ENCODE measurements around the gene AQP6.
A peak's percentile ranks its signal among the peaks of the same experiment; 100 is the strongest.
"Not testable (repeated sequence)": the region's sequence is repeated elsewhere in the genome, so short reads cannot be mapped to it uniquely, and the experiment has no call there.

The AQP6 gene

DNA sequence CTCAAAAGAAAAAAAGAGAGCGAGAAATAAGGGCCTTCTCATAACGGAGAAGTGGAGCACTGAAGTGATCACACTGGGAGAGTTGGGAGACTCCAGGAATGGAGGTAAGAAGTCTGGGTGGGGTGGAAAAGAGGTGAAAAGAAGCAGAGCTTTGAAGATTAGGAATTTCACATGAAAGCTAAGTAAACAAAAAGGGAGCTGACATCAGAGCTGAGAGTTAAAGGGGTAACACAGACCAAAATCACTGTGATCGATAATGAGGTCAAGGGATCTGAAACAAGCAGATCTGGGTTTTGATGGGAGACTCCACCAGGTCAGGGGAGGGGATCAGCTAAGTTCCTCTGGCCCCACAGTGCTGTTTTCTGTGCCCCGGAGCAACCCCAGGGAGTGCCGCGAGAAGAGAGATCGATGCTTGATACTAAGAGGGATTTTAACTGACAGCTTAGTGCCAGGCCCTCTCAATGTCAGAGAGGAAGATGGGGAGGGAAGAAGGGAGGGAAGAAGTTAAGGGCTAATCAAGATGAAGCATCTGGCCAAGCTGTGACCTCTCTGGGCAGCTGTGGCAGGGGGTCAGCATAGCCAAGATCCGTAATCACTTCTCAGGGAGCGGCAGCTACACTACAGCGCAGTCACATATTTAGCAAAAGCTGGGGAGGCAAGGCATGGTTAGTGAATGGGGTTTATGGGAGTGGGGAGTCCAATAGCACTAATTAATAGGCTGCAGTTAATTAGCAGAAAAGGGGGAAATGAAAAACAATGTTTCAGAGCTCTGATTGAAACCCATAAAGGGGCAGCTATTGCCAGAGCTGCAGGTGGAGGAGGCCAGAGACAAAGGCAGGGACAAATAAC is 8.0 kb downstream of the AQP6 start:
- no peak overlapping the region for H3K4me3 ChIP-seq (replicated peaks; ENCODE audit: low read depth, low read length)
- no peak for DNase-seq (ENCODE audit: extremely low read depth, low read depth)
- TF ChIP-seq, protein P1, sequence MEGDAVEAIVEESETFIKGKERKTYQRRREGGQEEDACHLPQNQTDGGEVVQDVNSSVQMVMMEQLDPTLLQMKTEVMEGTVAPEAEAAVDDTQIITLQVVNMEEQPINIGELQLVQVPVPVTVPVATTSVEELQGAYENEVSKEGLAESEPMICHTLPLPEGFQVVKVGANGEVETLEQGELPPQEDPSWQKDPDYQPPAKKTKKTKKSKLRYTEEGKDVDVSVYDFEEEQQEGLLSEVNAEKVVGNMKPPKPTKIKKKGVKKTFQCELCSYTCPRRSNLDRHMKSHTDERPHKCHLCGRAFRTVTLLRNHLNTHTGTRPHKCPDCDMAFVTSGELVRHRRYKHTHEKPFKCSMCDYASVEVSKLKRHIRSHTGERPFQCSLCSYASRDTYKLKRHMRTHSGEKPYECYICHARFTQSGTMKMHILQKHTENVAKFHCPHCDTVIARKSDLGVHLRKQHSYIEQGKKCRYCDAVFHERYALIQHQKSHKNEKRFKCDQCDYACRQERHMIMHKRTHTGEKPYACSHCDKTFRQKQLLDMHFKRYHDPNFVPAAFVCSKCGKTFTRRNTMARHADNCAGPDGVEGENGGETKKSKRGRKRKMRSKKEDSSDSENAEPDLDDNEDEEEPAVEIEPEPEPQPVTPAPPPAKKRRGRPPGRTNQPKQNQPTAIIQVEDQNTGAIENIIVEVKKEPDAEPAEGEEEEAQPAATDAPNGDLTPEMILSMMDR (IDR thresholded peaks at IDR 0.05; ENCODE audit: low read depth, low read length, missing control alignments), result no peak

DNA sequence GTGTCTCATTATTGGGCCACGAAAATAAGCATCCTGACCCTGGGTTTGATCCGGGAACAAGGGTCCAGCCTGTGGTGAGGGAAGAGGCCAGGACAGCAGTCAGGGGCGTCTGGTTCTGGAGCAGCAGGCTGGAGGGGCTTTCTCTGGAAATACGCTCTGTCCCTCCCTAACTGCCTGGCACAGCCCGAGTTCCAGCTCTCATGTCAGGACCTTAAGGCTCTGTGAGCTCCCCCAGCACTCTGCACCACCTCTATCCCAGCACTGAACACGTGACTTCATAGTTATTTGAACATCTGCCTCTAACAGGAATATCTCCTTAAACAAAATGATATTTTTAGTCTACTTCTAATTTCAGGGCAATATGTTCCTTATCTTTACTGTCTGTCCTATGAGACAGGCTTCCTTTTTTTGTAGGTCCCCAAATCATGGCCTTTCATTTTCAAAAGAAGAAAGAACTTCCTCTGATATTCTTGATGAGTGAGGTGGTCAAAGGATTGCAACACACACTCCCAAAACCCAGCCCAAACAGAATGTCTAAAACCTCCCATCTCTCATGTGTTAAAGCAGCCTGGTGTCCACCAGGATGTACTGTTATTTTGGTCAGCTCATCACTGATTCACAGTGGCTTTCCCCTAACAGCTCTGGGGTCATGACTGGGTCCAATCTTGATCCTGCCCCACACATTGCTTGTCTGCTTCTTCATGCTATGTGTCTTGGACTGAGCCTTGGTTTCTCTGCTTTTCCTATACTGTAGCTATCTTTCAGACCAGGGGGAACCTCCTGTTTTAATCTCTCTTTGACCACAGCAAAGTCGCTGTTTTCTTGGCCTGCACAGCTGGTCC is 9.7 kb downstream of the AQP6 start:
- no peak for DNase-seq (ENCODE audit: extremely low read depth, low read depth)
- TF ChIP-seq, protein P1 (IDR thresholded peaks at IDR 0.05; ENCODE audit: low read depth, low read length, missing control alignments), result no peak
- no peak overlapping the region for H3K4me3 ChIP-seq (replicated peaks; ENCODE audit: low read depth, low read length)

DNA sequence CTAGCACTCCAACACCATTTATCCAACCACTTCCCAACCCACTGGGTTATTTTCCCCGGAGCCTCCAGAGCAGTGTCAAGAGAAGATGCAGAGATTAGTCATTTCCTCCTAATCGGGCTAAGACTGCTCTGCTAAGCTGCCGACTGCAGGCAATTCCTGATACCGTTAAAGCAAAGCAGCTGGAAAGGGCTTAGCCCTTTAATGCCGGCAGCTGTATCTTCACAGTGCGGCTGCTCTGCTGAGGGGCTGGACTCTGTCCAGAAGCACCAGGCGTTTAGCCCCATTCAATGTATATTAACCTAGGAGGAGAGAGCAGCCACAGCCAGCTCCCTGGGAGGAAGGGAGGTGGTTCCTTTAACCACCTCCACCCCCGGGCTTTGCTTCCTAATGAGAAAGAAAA is 11.1 kb downstream of the AQP6 start:
- no peak overlapping the region for H3K4me3 ChIP-seq (replicated peaks; ENCODE audit: low read depth, low read length)
- DNase-seq (ENCODE audit: extremely low read depth, low read depth), result peak; percentile 82
- TF ChIP-seq, protein P1 (IDR thresholded peaks at IDR 0.05; ENCODE audit: low read depth, low read length, missing control alignments), result no peak

DNA sequence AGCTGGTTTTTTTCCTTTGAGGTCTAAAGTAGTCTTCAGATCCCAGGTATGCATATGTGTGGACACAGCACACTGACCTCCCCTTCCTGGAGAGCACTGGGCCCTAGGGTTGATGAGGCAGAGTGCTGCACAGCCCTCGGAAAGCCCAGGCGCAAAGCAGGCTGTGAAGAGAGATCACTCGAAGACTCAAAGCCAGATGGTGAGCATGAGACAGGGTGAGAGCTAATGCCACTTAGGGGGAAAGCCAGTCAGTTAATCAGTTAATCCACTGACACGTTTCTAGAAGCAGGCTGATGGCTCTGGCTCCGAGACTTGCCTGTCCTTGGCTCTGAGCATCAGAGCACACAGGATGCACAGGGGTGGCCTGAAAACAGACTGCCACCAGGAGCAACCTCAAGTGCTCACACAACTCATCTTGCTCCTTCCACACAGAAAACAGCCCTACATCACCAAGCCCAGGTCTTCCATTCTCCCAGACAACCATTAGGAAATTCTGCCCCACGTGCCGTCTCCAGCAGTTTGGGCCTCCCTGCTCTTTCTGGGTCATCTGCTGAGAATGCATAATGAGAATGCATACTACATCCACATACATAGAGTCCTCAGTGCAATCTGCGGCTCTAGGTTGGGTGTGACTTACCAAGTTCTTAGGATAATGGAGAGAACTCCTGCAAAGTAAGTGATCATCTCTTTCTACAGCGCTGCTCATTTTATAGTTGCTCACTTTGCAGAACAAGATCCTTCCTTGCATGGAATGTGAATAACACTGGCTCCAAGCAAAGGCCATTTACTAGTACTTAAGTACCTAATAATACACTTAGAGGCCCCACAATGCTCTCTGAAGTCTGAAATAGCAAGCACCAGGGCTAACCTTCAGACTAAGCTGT is 12.0 kb downstream of the AQP6 start:
- TF ChIP-seq, protein P1 (IDR thresholded peaks at IDR 0.05; ENCODE audit: low read depth, low read length, missing control alignments), result no peak
- no peak overlapping the region for H3K4me3 ChIP-seq (replicated peaks; ENCODE audit: low read depth, low read length)
- DNase-seq (ENCODE audit: extremely low read depth, low read depth), result no peak

DNA sequence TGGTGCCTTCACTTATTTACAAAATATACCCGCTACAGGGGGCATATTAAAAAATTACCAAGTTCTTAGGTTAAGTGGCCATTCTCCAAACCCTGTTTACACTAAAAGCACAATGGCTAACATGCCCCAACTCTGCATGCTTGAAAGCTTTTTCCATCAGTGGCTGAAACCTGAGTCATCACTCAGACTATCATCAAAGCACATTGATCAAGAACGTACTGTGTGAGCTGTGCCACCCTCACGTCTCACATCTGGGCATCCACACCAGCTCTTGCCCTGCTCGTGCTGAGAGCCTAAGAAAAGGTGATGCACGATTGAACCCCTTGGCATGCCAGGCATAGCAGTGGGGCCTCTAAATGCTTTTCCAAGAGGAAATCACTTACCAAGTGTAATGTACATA is 13.2 kb downstream of the AQP6 start:
- no peak for DNase-seq (ENCODE audit: extremely low read depth, low read depth)
- TF ChIP-seq, protein P1 (IDR thresholded peaks at IDR 0.05; ENCODE audit: low read depth, low read length, missing control alignments), result no peak
- no peak overlapping the region for H3K4me3 ChIP-seq (replicated peaks; ENCODE audit: low read depth, low read length)

DNA sequence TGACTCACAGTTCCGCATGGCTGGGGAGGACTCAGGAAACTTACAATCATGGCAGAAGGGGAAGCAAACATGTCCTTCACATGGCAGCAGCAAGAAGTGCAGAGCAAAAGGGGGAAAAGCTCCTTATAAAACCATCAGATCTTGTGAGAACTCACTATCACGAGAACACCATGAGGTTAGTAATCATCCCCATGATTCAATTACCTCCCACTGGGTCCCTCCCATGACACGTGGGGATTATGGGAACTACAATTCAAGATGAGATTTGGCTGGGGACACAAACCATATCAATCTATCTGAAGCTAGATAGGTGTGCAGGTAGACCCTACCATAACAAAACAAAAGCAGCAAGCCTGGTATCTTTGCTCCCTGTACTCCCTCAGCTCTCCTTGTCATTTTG is 13.7 kb downstream of the AQP6 start:
- not testable (repeated sequence) for H3K4me3 ChIP-seq (replicated peaks; ENCODE audit: low read depth, low read length); DNase-seq (ENCODE audit: extremely low read depth, low read depth)

Data from HFF-Myc (cell line).